ENCODE measurements around the gene RPL5.

GRCh38 chr1:92837062-92837461, 5.2 kb downstream of the RPL5 start:
- TF ChIP-seq CTCF (conservative IDR thresholded peaks at IDR 0.05), result no peak
- TF ChIP-seq ZFX (IDR thresholded peaks at IDR 0.05), result no peak

Data from C4-2B (cell line).